ENCODE data around the gene LAMTOR5.
A peak's percentile ranks its signal among the peaks of the same experiment; 100 is the strongest.
"Not testable (repeated sequence)": the region's sequence is repeated elsewhere in the genome, so short reads cannot be mapped to it uniquely, and the experiment has no call there.

LAMTOR5 gene

GRCh38 chr1:110407260-110408210, at the start of gene LAMTOR5:
Gene LAMTOR5 (minus strand): TSS chr1:110407694. CDS start chr1:110407620, 74 bp downstream.
- peak; percentile 91 for DNase-seq (ENCODE audit: low spot score)

- DNase-seq (ENCODE audit: low spot score): no peak
Observed at GRCh38 chr1:110457206-110457605, 49.7 kb upstream of the LAMTOR5 start.

- no peak for DNase-seq (ENCODE audit: low spot score)
Observed at GRCh38 chr1:110455151-110455550, 47.7 kb upstream of the LAMTOR5 start.

- no peak for DNase-seq (ENCODE audit: low spot score)
Observed at GRCh38 chr1:110454328-110454727, 46.8 kb upstream of the LAMTOR5 start.

GRCh38 chr1:110453829-110454228, 46.3 kb upstream of the LAMTOR5 start:
- DNase-seq (ENCODE audit: low spot score): no peak

- DNase-seq (ENCODE audit: low spot score): no peak
Observed at GRCh38 chr1:110452330-110452729, 44.8 kb upstream of the LAMTOR5 start.

- DNase-seq (ENCODE audit: low spot score): no peak
Observed at GRCh38 chr1:110450929-110451328, 43.4 kb upstream of the LAMTOR5 start, which contains the start of gene PROK1. Gene PROK1 (plus strand): TSS chr1:110451149. CDS start chr1:110451217, 68 bp downstream.

- DNase-seq (ENCODE audit: low spot score): no peak
Observed at GRCh38 chr1:110449661-110450651, 42.5 kb upstream of the LAMTOR5 start.

GRCh38 chr1:110444561-110444960, 37.1 kb upstream of the LAMTOR5 start:
- DNase-seq (ENCODE audit: low spot score): no peak

- no peak for DNase-seq (ENCODE audit: low spot score)
Observed at GRCh38 chr1:110443451-110443850, 36.0 kb upstream of the LAMTOR5 start.

GRCh38 chr1:110441888-110442287, 34.4 kb upstream of the LAMTOR5 start:
- DNase-seq (ENCODE audit: low spot score): no peak

GRCh38 chr1:110440877-110441276, 33.4 kb upstream of the LAMTOR5 start:
- peak; percentile 56 for DNase-seq (ENCODE audit: low spot score)

- DNase-seq (ENCODE audit: low spot score): not testable (repeated sequence)
Observed at GRCh38 chr1:110439873-110440272, 32.4 kb upstream of the LAMTOR5 start.

- no peak for DNase-seq (ENCODE audit: low spot score)
Observed at GRCh38 chr1:110438893-110439292, 31.4 kb upstream of the LAMTOR5 start.

GRCh38 chr1:110437645-110438299, 30.3 kb upstream of the LAMTOR5 start:
- DNase-seq (ENCODE audit: low spot score): not testable (repeated sequence)

- DNase-seq (ENCODE audit: low spot score): no peak
Observed at GRCh38 chr1:110436635-110437034, 29.1 kb upstream of the LAMTOR5 start.

- DNase-seq (ENCODE audit: low spot score): no peak
Observed at GRCh38 chr1:110434946-110435345, 27.5 kb upstream of the LAMTOR5 start.

GRCh38 chr1:110433803-110434202, 26.3 kb upstream of the LAMTOR5 start:
- peak; percentile 42 for DNase-seq (ENCODE audit: low spot score)

- DNase-seq (ENCODE audit: low spot score): no peak
Observed at GRCh38 chr1:110433213-110433612, 25.7 kb upstream of the LAMTOR5 start.

- DNase-seq (ENCODE audit: low spot score): no peak
Observed at GRCh38 chr1:110430901-110431300, 23.4 kb upstream of the LAMTOR5 start.

- DNase-seq (ENCODE audit: low spot score): no peak
Observed at GRCh38 chr1:110430366-110430765, 22.9 kb upstream of the LAMTOR5 start.

- DNase-seq (ENCODE audit: low spot score): no peak
Observed at GRCh38 chr1:110428946-110429345, 21.5 kb upstream of the LAMTOR5 start.

All from GM03348 (cell line).